Endometrial microvascular endothelial cells (primary cell): ENCODE measurements around the gene SCNN1A. TPM values are rescaled to one million over a fixed set of nuclear protein-coding genes. Genes with fewer than 3 reads are reported as not detected.

Experiments
- in situ Hi-C: cut with HindIII; loops from 2 replicates; pipeline ENCODE4 v1.10.0; 2017; ENCODE audit warnings: low sequenced_read_pairs, low pct_unique_long_range_greater_than_20kb; ENCODE audit errors: inconsistent ontology term
- total RNA-seq: library from RNA; depleted of rRNA; stranded (reverse); fragments of >200 nt; gene quantifications from one replicate; pipeline ENCODE4 v1.2.3, GENCODE V29; 2015; ENCODE audit errors: inconsistent ontology term

SCNN1A gene
- not detected for total RNA-seq

GRCh38 chr12:6375269-6376078 lies at the start of gene SCNN1A:
Gene SCNN1A (minus strand): TSS chr12:6375563. CDS start chr12:6374783, 780 bp downstream.
- in situ Hi-C loops: no loop called here

GRCh38 chr12:6424866-6425265 lies 49.5 kb upstream of the SCNN1A start:
- in situ Hi-C loops: no loop called here

GRCh38 chr12:6424008-6424347 lies 48.6 kb upstream of the SCNN1A start:
- in situ Hi-C loops: no loop called here

GRCh38 chr12:6423267-6424007 lies 48.1 kb upstream of the SCNN1A start:
- in situ Hi-C loops: no loop called here

- in situ Hi-C loops: no loop called here
These were observed 45.0 kb upstream of the SCNN1A start for GRCh38 chr12:6420364-6420763.

GRCh38 chr12:6418796-6419195 lies 43.4 kb upstream of the SCNN1A start:
- in situ Hi-C loops: no loop called here

GRCh38 chr12:6416596-6416995 lies 41.2 kb upstream of the SCNN1A start:
- in situ Hi-C loops: no loop called here

GRCh38 chr12:6407236-6407954 lies 32.0 kb upstream of the SCNN1A start:
- in situ Hi-C loops: no loop called here

- in situ Hi-C loops: no loop called here
These were observed 30.6 kb upstream of the SCNN1A start for GRCh38 chr12:6405963-6406362.

- in situ Hi-C loops: no loop called here
These were observed 29.0 kb upstream of the SCNN1A start for GRCh38 chr12:6404390-6404789.

- in situ Hi-C loops: no loop called here
These were observed 24.7 kb upstream of the SCNN1A start for GRCh38 chr12:6399884-6400644.

GRCh38 chr12:6396031-6396430 lies 20.7 kb upstream of the SCNN1A start:
- in situ Hi-C loops: no loop called here

GRCh38 chr12:6394398-6394797 lies 19.0 kb upstream of the SCNN1A start:
- in situ Hi-C loops: no loop called here

GRCh38 chr12:6393109-6393508 lies 17.7 kb upstream of the SCNN1A start:
- in situ Hi-C loops: no loop called here

GRCh38 chr12:6392504-6392903 lies 17.1 kb upstream of the SCNN1A start:
- in situ Hi-C loops: no loop called here

- in situ Hi-C loops: no loop called here
These were observed 15.7 kb upstream of the SCNN1A start for GRCh38 chr12:6391013-6391412.

GRCh38 chr12:6390084-6390799 lies 14.9 kb upstream of the SCNN1A start:
- in situ Hi-C loops: no loop called here

GRCh38 chr12:6387541-6387940 lies 12.2 kb upstream of the SCNN1A start:
- in situ Hi-C loops: no loop called here
